ENCODE data around the gene TMA7B.

The TMA7B gene

GRCh38 chr22:40009292-40009774 lies 49.1 kb downstream of the TMA7B start:
- Histone ChIP-seq H2AFZ (ENCODE audit: low read depth, low read length) (no peak overlapping the region), H3K36me3 (ENCODE audit: insufficient read depth, low read length) (no peaks in the 10 kb centered on the region), H3K4me1 (ENCODE audit: insufficient read depth, low read length) (peaks cover 18% of the 10 kb centered on the region), H3K27me3 (ENCODE audit: insufficient read depth, low read length) (no peaks in the 10 kb centered on the region), H3K4me3 (ENCODE audit: low read length) (no peak overlapping the region), H3K9me3 (ENCODE audit: low read length) (no peaks in the 10 kb centered on the region)

- no peaks in the 10 kb centered on the region for H3K9me3 ChIP-seq (ENCODE audit: low read length)
- H3K36me3 ChIP-seq (ENCODE audit: insufficient read depth, low read length) = no peaks in the 10 kb centered on the region
- H3K4me3 ChIP-seq (ENCODE audit: low read length) = no peak overlapping the region
- H2AFZ ChIP-seq (ENCODE audit: low read depth, low read length) = no peak overlapping the region
- peaks cover 18% of the 10 kb centered on the region for H3K4me1 ChIP-seq (ENCODE audit: insufficient read depth, low read length)
- no peaks in the 10 kb centered on the region for H3K27me3 ChIP-seq (ENCODE audit: insufficient read depth, low read length)
Measured at GRCh38 chr22:40009951-40010671, 49.9 kb downstream of the TMA7B start.

DNA sequence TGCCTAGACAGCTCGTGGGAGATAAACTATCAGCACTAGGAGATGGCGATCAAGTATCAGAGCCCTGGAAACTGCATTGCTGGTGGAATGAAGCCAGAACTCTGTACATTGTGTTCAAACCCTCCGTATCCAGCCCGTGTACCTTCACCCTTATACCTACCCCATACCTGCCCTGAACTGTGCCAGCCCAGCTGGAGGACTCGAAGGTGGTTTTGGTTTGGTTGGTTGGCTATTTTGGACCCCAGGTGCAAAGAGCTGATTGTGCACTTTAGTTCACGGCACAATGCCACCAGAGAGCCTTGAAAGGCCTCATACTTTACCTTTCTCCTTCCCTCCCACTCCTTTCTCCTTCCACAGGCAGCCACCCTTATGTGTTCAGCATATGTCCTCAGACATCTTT lies 50.5 kb downstream of the TMA7B start:
- Histone ChIP-seq H3K9me3 (ENCODE audit: low read length) (no peaks in the 10 kb centered on the region), H2AFZ (ENCODE audit: low read depth, low read length) (no peak overlapping the region), H3K4me1 (ENCODE audit: insufficient read depth, low read length) (peaks cover 18% of the 10 kb centered on the region), H3K36me3 (ENCODE audit: insufficient read depth, low read length) (no peaks in the 10 kb centered on the region), H3K27me3 (ENCODE audit: insufficient read depth, low read length) (no peaks in the 10 kb centered on the region), H3K4me3 (ENCODE audit: low read length) (no peak overlapping the region)
